K562 (cell line): ENCODE data around the gene PARD3B. TPM values are rescaled to one million over a fixed set of nuclear protein-coding genes. Genes with fewer than 3 reads are reported as not detected.

Experiments
- CBX5 ChIP-seq: IDR thresholded peaks from 2 replicates; pipeline ENCODE4 v1.6.1; 2014; ENCODE audit warnings: low read depth, borderline replicate concordance
- CHCHD3 ChIP-seq: fragments of 250-450 bp; sonication (Bioruptor Pico); IDR thresholded peaks from 2 replicates; pipeline ENCODE4 v2.1.2; 2022; ENCODE audit warnings: mild to moderate bottlenecking
- DPF2 ChIP-seq: fragments of 450-650 bp; IDR thresholded peaks from 2 replicates; pipeline ENCODE4 v1.6.1; 2016
- HNRNPUL1 ChIP-seq: fragments of 200-400 bp; formaldehyde crosslinking; IDR thresholded peaks from 2 replicates; pipeline ENCODE4 v1.6.1; 2017; ENCODE audit warnings: low read length
- MEF2D ChIP-seq: conservative IDR thresholded peaks from 2 replicates; pipeline ENCODE4 v1.6.1; 2016; ENCODE audit warnings: low read depth, missing genetic modification characterization, missing compliant biosample characterization
- NR2C2 ChIP-seq, 2 experiments: fragments of 200-800 bp in 1 of 2; sonication (Bioruptor generic) in 1 of 2; sonication (generic) in 1 of 2; formaldehyde crosslinking in 1 of 2; IDR thresholded peaks; 2 replicates each; pipeline versions ENCODE4 v1.6.1 to v1.8.0; 2016 to 2022; ENCODE audit warnings: mild to moderate bottlenecking in 1 of 2, missing compliant biosample characterization in 1 of 2, missing genetic modification characterization in 1 of 2, missing genetic modification reagents in 1 of 2
- NR2F6 ChIP-seq: fragments of 450-650 bp; formaldehyde crosslinking; IDR thresholded peaks from 2 replicates; pipeline ENCODE4 v1.4.0; 2020; ENCODE audit warnings: mild to moderate bottlenecking
- POLR2AphosphoS2 ChIP-seq: IDR thresholded peaks from 2 replicates; pipeline ENCODE4 v1.6.1; 2012; ENCODE audit warnings: low read length, improper control_type of control experiment
- SAP30 ChIP-seq: fragments of 200-600 bp; sonication (generic); IDR thresholded peaks from 2 replicates; pipeline ENCODE4 v1.6.1; 2012; ENCODE audit warnings: borderline replicate concordance, low read depth, mild to moderate bottlenecking, moderate library complexity, low read length, control low read depth, inconsistent platforms; ENCODE audit not compliant: insufficient read depth, poor library complexity, severe bottlenecking
- SIRT6 ChIP-seq: IDR thresholded peaks from one replicate; pipeline ENCODE4 v1.6.1; 2012; ENCODE audit warnings: low read depth, mild to moderate bottlenecking, control low read depth, inconsistent platforms, low read length, moderate library complexity
- SRSF7 ChIP-seq: fragments of 200-400 bp; formaldehyde crosslinking; optimal IDR thresholded peaks from 2 replicates; pipeline ENCODE3; 2017; ENCODE audit warnings: mild to moderate bottlenecking, low read depth, low read length
- U2AF2 ChIP-seq: fragments of 200-400 bp; formaldehyde crosslinking; optimal IDR thresholded peaks from 2 replicates; pipeline ENCODE3; 2017; ENCODE audit warnings: low read depth, mild to moderate bottlenecking, low read length
- ZKSCAN1 ChIP-seq: fragments of 150-350 bp; IDR thresholded peaks from 2 replicates; pipeline ENCODE4 v1.6.1; 2016; ENCODE audit warnings: low read depth, low read length
- ZNF134 ChIP-seq: fragments of 250-450 bp; sonication (Bioruptor Pico); conservative IDR thresholded peaks from 2 replicates; pipeline ENCODE4 v1.4.0; 2020
- ZNF316 ChIP-seq: fragments of 450-650 bp; IDR thresholded peaks from 2 replicates; pipeline ENCODE4 v1.6.1; 2016
- ZNF696 ChIP-seq: fragments of 250-450 bp; sonication (Bioruptor Pico); conservative IDR thresholded peaks from 2 replicates; pipeline ENCODE4 v1.4.0; 2020; ENCODE audit warnings: mild to moderate bottlenecking, moderate library complexity
- ZNF75A ChIP-seq: fragments of 450-650 bp; formaldehyde crosslinking; IDR thresholded peaks from 2 replicates; pipeline ENCODE4 v1.4.0; 2020; ENCODE audit warnings: mild to moderate bottlenecking
- polyA plus RNA-seq, 8 experiments: library from polyadenylated mRNA; depleted of rRNA in 4 of 8; stranded (reverse) in 5 of 8; unstranded in 3 of 8; fragments of >200 nt; fragmentation: Nextera tagmentation in 2 of 8; fragmentation: Illumina TruSeq in 1 of 8; extraction: Ambion mirVana in 2 of 8; extraction: Trizol in 1 of 8; gene quantifications; 2 replicates each; pipeline versions ENCODE4 v1.2.1 to v1.2.3, GENCODE V29; 2011 to 2014; ENCODE audit warnings: inconsistent platforms in 1 of 8, missing spikeins in 1 of 8
- total RNA-seq, 7 experiments: library from RNA; depleted of rRNA in 6 of 7; stranded (reverse); fragments of >200 nt in 6 of 7; fragmentation: Illumina TruSeq in 2 of 7; extraction: Trizol in 2 of 7; gene quantifications; 2 replicates each; pipeline versions ENCODE4 v1.2.1 to v1.2.3, GENCODE V29; 2011 to 2021; ENCODE audit warnings: low replicate concordance in 1 of 7
- TF ChIP-seq, protein P1 (sequence below), 3 experiments: fragments of 200-800 bp in 1 of 3; sonication (Bioruptor generic) in 1 of 3; sonication (generic) in 1 of 3; formaldehyde crosslinking in 1 of 3; IDR thresholded peaks; 2 replicates each; pipeline versions ENCODE4 v1.6.1 to v1.8.0; 2016 to 2022; ENCODE audit warnings: mild to moderate bottlenecking in 2 of 3, missing compliant biosample characterization in 2 of 3, missing genetic modification characterization in 2 of 3, missing genetic modification reagents in 1 of 3
- TF ChIP-seq, protein P2 (sequence below): fragments of 450-650 bp; IDR thresholded peaks from 2 replicates; pipeline ENCODE4 v1.6.1; 2016; ENCODE audit warnings: mild to moderate bottlenecking
- TF ChIP-seq, protein P3 (sequence below): sonication (generic); formaldehyde crosslinking; IDR thresholded peaks from 2 replicates; pipeline ENCODE4 v1.8.1; 2023; ENCODE audit warnings: mild to moderate bottlenecking, missing genetic modification reagents
- TF ChIP-seq, protein P4 (sequence below): fragments of 200-800 bp; sonication (Bioruptor generic); IDR thresholded peaks from 2 replicates; pipeline ENCODE4 v1.6.1; 2017; ENCODE audit warnings: missing genetic modification characterization, missing compliant biosample characterization

PARD3B gene
- total and polyA plus RNA-seq, 9 of the 15 experiments (the other 6 are each of a cell fraction or from before 2014, with no cell fraction given) = 0.15 to 3.0 (median 1.1) TPM

DNA sequence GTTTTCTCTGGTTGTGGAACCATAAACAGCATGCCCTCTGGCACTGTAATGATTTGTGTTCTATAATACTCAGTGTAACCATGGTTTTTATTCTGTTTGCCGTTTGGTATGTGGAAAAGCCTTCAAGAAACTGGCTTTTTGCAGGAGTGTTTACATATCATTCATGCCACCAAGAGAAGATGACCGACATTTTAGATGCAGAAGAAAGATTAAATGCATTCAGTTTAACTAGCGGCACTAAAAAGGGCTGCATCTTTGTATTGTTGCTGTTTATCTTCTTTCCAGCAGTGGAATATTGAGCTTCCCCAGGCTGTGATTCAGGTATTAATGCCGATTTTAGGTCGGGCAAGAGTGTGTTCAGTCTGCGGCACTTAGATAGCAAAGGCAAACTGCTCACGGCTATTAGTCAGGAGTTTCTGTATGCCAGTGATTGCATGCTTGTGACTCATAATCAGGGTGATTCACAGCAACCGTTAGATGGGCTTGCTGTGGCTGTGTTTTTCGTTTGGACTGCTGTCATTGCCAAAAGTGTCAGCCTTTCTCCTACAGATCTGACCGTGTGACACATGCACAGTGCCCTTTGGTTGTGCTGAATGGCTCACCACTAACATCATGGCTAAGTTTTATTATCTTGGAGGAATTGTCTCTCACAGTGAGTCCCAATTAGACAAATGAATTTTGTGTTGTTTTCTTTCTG is 479.7 kb downstream of the PARD3B start (continued):
- TF ChIP-seq, protein P1, sequence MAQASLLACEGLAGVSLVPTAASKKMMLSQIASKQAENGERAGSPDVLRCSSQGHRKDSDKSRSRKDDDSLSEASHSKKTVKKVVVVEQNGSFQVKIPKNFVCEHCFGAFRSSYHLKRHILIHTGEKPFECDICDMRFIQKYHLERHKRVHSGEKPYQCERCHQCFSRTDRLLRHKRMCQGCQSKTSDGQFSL (CRISPR knock-in tag; IDR thresholded peaks at IDR 0.05) = no peak
- TF ChIP-seq, protein P1 (tag; IDR thresholded peaks at IDR 0.05) = no peak
- TF ChIP-seq, protein P2, sequence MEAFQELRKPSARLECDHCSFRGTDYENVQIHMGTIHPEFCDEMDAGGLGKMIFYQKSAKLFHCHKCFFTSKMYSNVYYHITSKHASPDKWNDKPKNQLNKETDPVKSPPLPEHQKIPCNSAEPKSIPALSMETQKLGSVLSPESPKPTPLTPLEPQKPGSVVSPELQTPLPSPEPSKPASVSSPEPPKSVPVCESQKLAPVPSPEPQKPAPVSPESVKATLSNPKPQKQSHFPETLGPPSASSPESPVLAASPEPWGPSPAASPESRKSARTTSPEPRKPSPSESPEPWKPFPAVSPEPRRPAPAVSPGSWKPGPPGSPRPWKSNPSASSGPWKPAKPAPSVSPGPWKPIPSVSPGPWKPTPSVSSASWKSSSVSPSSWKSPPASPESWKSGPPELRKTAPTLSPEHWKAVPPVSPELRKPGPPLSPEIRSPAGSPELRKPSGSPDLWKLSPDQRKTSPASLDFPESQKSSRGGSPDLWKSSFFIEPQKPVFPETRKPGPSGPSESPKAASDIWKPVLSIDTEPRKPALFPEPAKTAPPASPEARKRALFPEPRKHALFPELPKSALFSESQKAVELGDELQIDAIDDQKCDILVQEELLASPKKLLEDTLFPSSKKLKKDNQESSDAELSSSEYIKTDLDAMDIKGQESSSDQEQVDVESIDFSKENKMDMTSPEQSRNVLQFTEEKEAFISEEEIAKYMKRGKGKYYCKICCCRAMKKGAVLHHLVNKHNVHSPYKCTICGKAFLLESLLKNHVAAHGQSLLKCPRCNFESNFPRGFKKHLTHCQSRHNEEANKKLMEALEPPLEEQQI = peak; percentile 77
- TF ChIP-seq, protein P3, sequence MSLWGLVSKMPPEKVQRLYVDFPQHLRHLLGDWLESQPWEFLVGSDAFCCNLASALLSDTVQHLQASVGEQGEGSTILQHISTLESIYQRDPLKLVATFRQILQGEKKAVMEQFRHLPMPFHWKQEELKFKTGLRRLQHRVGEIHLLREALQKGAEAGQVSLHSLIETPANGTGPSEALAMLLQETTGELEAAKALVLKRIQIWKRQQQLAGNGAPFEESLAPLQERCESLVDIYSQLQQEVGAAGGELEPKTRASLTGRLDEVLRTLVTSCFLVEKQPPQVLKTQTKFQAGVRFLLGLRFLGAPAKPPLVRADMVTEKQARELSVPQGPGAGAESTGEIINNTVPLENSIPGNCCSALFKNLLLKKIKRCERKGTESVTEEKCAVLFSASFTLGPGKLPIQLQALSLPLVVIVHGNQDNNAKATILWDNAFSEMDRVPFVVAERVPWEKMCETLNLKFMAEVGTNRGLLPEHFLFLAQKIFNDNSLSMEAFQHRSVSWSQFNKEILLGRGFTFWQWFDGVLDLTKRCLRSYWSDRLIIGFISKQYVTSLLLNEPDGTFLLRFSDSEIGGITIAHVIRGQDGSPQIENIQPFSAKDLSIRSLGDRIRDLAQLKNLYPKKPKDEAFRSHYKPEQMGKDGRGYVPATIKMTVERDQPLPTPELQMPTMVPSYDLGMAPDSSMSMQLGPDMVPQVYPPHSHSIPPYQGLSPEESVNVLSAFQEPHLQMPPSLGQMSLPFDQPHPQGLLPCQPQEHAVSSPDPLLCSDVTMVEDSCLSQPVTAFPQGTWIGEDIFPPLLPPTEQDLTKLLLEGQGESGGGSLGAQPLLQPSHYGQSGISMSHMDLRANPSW (CRISPR knock-in tag) = no peak
- TF ChIP-seq NR2F6 (CRISPR knock-in tag) = no peak
- TF ChIP-seq SAP30 = no peak
- no peak for TF ChIP-seq CHCHD3
- no peak for TF ChIP-seq ZKSCAN1
- TF ChIP-seq ZNF696 = no peak
- TF ChIP-seq HNRNPUL1 = no peak
- peak; percentile 97 for TF ChIP-seq DPF2
- no peak for TF ChIP-seq ZNF134
- no peak for TF ChIP-seq SRSF7
- TF ChIP-seq ZNF75A (CRISPR knock-in tag) = no peak
- TF ChIP-seq NR2C2 (CRISPR knock-in tag; IDR thresholded peaks at IDR 0.05) = no peak
- TF ChIP-seq NR2C2 (tag; IDR thresholded peaks at IDR 0.05) = peak; percentile 12; the same call in 1 of the 2 replicates
- TF ChIP-seq, protein P4, sequence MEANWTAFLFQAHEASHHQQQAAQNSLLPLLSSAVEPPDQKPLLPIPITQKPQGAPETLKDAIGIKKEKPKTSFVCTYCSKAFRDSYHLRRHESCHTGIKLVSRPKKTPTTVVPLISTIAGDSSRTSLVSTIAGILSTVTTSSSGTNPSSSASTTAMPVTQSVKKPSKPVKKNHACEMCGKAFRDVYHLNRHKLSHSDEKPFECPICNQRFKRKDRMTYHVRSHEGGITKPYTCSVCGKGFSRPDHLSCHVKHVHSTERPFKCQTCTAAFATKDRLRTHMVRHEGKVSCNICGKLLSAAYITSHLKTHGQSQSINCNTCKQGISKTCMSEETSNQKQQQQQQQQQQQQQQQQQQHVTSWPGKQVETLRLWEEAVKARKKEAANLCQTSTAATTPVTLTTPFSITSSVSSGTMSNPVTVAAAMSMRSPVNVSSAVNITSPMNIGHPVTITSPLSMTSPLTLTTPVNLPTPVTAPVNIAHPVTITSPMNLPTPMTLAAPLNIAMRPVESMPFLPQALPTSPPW (CRISPR knock-in tag) = peak; percentile 45; the same call in 1 of the 2 replicates
- no peak for TF ChIP-seq SIRT6
- no peak for TF ChIP-seq ZNF316
- peak; percentile 74 for TF ChIP-seq MEF2D
- no peak for TF ChIP-seq CBX5
- no peak for TF ChIP-seq U2AF2
- TF ChIP-seq POLR2AphosphoS2 = no peak
